Mesenchymal stem cell (in vitro differentiated cells and primary cell): Measurements from ENCODE around the gene G6PC2.

Experiments
- DNase-seq: peaks from one replicate; pipeline ENCODE4 v3.0.0-alpha.2; 2013
- H2AFZ ChIP-seq: one replicate; pipeline ENCODE4 v1.6.1; 2013; ENCODE audit warnings: low read depth, mild to moderate bottlenecking, control low read depth, inconsistent platforms, low read length, moderate library complexity
- H2AK5ac ChIP-seq: 2 replicates; pipeline ENCODE4 v1.6.1; 2013; ENCODE audit warnings: low read length, moderate library complexity, mild to moderate bottlenecking, inconsistent platforms; ENCODE audit not compliant: severe bottlenecking
- H2BK120ac ChIP-seq: one replicate; pipeline ENCODE4 v1.6.1; 2013; ENCODE audit warnings: low read depth, mild to moderate bottlenecking, inconsistent platforms, low read length, moderate library complexity
- H2BK12ac ChIP-seq, 2 experiments: one replicate each; pipeline ENCODE4 v1.6.1; 2013; ENCODE audit warnings: inconsistent platforms in 2 of 2, low read length in 2 of 2, mild to moderate bottlenecking in 2 of 2, moderate library complexity in 2 of 2, control low read depth in 1 of 2
- H2BK15ac ChIP-seq: one replicate; pipeline ENCODE4 v1.6.1; 2013; ENCODE audit warnings: mild to moderate bottlenecking, low read depth, inconsistent platforms; ENCODE audit not compliant: poor library complexity, severe bottlenecking
- H2BK5ac ChIP-seq: 2 replicates; pipeline ENCODE4 v1.6.1; 2013; ENCODE audit warnings: low read depth, mild to moderate bottlenecking, low read length, control low read depth, inconsistent platforms; ENCODE audit not compliant: poor library complexity, severe bottlenecking
- H3K14ac ChIP-seq, 2 experiments: one replicate each; pipeline ENCODE4 v1.6.1; 2013; ENCODE audit warnings: inconsistent platforms in 2 of 2, low read length in 2 of 2, control low read depth in 1 of 2, mild to moderate bottlenecking in 1 of 2, moderate library complexity in 1 of 2
- H3K18ac ChIP-seq, 2 experiments: one replicate each; pipeline ENCODE4 v1.6.1; 2013; ENCODE audit warnings: inconsistent platforms in 2 of 2, low read length in 2 of 2, control low read depth in 1 of 2, low read depth in 1 of 2, mild to moderate bottlenecking in 1 of 2
- H3K23ac ChIP-seq, 2 experiments: one replicate each; pipeline ENCODE4 v1.6.1; 2013; ENCODE audit warnings: inconsistent platforms in 2 of 2, low read length in 2 of 2, mild to moderate bottlenecking in 2 of 2, moderate library complexity in 2 of 2, control low read depth in 1 of 2
- H3K27ac ChIP-seq: 2 replicates; pipeline ENCODE4 v1.5.1; 2013; ENCODE audit warnings: mild to moderate bottlenecking, moderate library complexity, low read length, control low read depth, inconsistent platforms; ENCODE audit not compliant: poor library complexity, severe bottlenecking
- H3K27me3 ChIP-seq, 2 experiments: 2 replicates each; pipeline versions ENCODE4 v1.6.1 to v1.7.0; 2013; ENCODE audit warnings: low read length in 2 of 2, mild to moderate bottlenecking in 2 of 2, moderate library complexity in 2 of 2, control low read depth in 1 of 2, inconsistent platforms in 1 of 2; ENCODE audit not compliant: control insufficient read depth in 1 of 2, insufficient read depth in 1 of 2
- H3K36me3 ChIP-seq, 2 experiments: 2 replicates each; pipeline versions ENCODE4 v1.6.1 to v1.7.0; 2013; ENCODE audit warnings: low read length in 2 of 2, control low read depth in 1 of 2, inconsistent platforms in 1 of 2, low read depth in 1 of 2, mild to moderate bottlenecking in 1 of 2; ENCODE audit not compliant: insufficient read depth in 2 of 2, control insufficient read depth in 1 of 2
- H3K4ac ChIP-seq, 2 experiments: one replicate each; pipeline ENCODE4 v1.6.1; 2013; ENCODE audit warnings: inconsistent platforms in 2 of 2, low read length in 2 of 2, mild to moderate bottlenecking in 2 of 2, moderate library complexity in 2 of 2, control low read depth in 1 of 2, low read depth in 1 of 2
- H3K4me1 ChIP-seq: 2 replicates; pipeline ENCODE4 v1.6.1; 2013; ENCODE audit warnings: low read depth, low read length, control low read depth; ENCODE audit not compliant: control insufficient read depth, insufficient read depth
- H3K4me2 ChIP-seq: 2 replicates; pipeline ENCODE4 v1.6.1; 2013; ENCODE audit warnings: low read length, mild to moderate bottlenecking, inconsistent platforms; ENCODE audit not compliant: poor library complexity, severe bottlenecking
- H3K4me3 ChIP-seq, 2 experiments: 2 replicates each; pipeline versions ENCODE4 v1.5.1 to v1.7.0; 2013; ENCODE audit warnings: low read length in 2 of 2, mild to moderate bottlenecking in 2 of 2, control low read depth in 1 of 2, low read depth in 1 of 2; ENCODE audit not compliant: insufficient read depth in 1 of 2
- H3K79me1 ChIP-seq: replicated peaks from 2 replicates; pipeline ENCODE4 v1.6.1; 2013; ENCODE audit warnings: mild to moderate bottlenecking, control low read depth, low read length, inconsistent platforms; ENCODE audit not compliant: poor library complexity, severe bottlenecking
- H3K9ac ChIP-seq: 2 replicates; pipeline ENCODE4 v1.7.0; 2013; ENCODE audit warnings: mild to moderate bottlenecking, low read length, moderate library complexity
- H3K9me3 ChIP-seq: 2 replicates; pipeline ENCODE4 v1.7.0; 2013; ENCODE audit warnings: mild to moderate bottlenecking, low read length; ENCODE audit not compliant: control insufficient read depth
- H4K8ac ChIP-seq: one replicate; pipeline ENCODE4 v1.6.1; 2013; ENCODE audit warnings: inconsistent platforms, mild to moderate bottlenecking, low read length, moderate library complexity
- H4K91ac ChIP-seq: one replicate; pipeline ENCODE4 v1.6.1; 2013; ENCODE audit warnings: mild to moderate bottlenecking, low read length, inconsistent platforms
- WGBS: methylation state at CpG from one replicate; pipeline ENCODE4 v1.1.7; 2013; ENCODE audit warnings: mixed read lengths; 5-methylcytosine and 5-hydroxymethylcytosine counted together

G6PC2 gene

GRCh38 chr2:168910330-168910729 lies 9.2 kb downstream of the G6PC2 start:
- Histone ChIP-seq H3K27ac (no peak overlapping the region), H3K4me1 (peaks cover 2% of the 10 kb centered on the region), H3K9me3 (no peaks in the 10 kb centered on the region), H3K4me3 (no peak overlapping the region), H3K4ac (no peak overlapping the region), H2AFZ (no peak overlapping the region), H3K79me1 (no peaks in the 10 kb centered on the region), H3K14ac (no peak overlapping the region), H3K23ac (no peak overlapping the region), H2AK5ac (no peak overlapping the region), H2BK120ac (no peak overlapping the region), H3K9ac (no peak overlapping the region), H3K27me3 (peaks cover 12 to 46% of the 10 kb centered on the region in 2 experiments), H4K8ac (no peak overlapping the region), H2BK12ac (no peak overlapping the region), H4K91ac (no peak overlapping the region), H2BK5ac (no peak overlapping the region), H3K36me3 (no peaks in the 10 kb centered on the region), H3K18ac (no peak overlapping the region), H2BK15ac (no peak overlapping the region), H3K4me2 (no peak overlapping the region)
- 67% methylated on average over 2 of the region's 5 CpGs for WGBS
- DNase-seq, result no peak

GRCh38 chr2:168912466-168912865 lies 11.4 kb downstream of the G6PC2 start:
- Histone ChIP-seq H2BK120ac (no peak overlapping the region), H3K4me2 (no peak overlapping the region), H3K14ac (no peak overlapping the region), H2BK5ac (no peak overlapping the region), H2BK12ac (no peak overlapping the region), H3K4me1 (peaks cover 2% of the 10 kb centered on the region), H4K91ac (no peak overlapping the region), H2AFZ (no peak overlapping the region), H3K27me3 (peaks cover 12 to 36% of the 10 kb centered on the region in 2 experiments), H3K79me1 (no peaks in the 10 kb centered on the region), H3K36me3 (no peaks in the 10 kb centered on the region), H4K8ac (no peak overlapping the region), H3K18ac (no peak overlapping the region), H2AK5ac (no peak overlapping the region), H3K4me3 (peak overlapping the region in 1 of 2 experiments; percentile 73), H3K9ac (peak overlapping the region; percentile 56), H3K23ac (no peak overlapping the region), H2BK15ac (no peak overlapping the region), H3K4ac (no peak overlapping the region), H3K27ac (no peak overlapping the region), H3K9me3 (no peaks in the 10 kb centered on the region)
- no peak for DNase-seq
- 90% methylated on average over 4 of the region's 6 CpGs for WGBS

- peak; percentile 16 for DNase-seq
- Histone ChIP-seq H4K91ac (peak overlapping the region; percentile 59), H3K9me3 (no peaks in the 10 kb centered on the region), H3K9ac (peak overlapping the region; percentile 56), H2BK5ac (no peak overlapping the region), H2BK15ac (no peak overlapping the region), H3K4ac (no peak overlapping the region), H3K18ac (peak overlapping the region in 1 of 2 experiments; percentile 21), H2BK120ac (no peak overlapping the region), H3K23ac (no peak overlapping the region), H3K14ac (no peak overlapping the region), H3K4me1 (peaks cover 2% of the 10 kb centered on the region), H4K8ac (no peak overlapping the region), H3K36me3 (no peaks in the 10 kb centered on the region), H3K4me3 (peak overlapping the region; percentile 40 to 73), H3K27ac (no peak overlapping the region), H3K79me1 (no peaks in the 10 kb centered on the region), H2BK12ac (no peak overlapping the region), H3K27me3 (peaks cover 12 to 31% of the 10 kb centered on the region in 2 experiments), H2AK5ac (no peak overlapping the region), H3K4me2 (peak overlapping the region; percentile 76), H2AFZ (no peak overlapping the region)
- WGBS, result 24% methylated on average over 18 of the region's 21 CpGs
Observed at GRCh38 chr2:168912901-168913369, 11.8 kb downstream of the G6PC2 start.

GRCh38 chr2:168913495-168913894 lies 12.4 kb downstream of the G6PC2 start:
- Histone ChIP-seq H3K4ac (no peak overlapping the region), H3K4me2 (no peak overlapping the region), H3K36me3 (no peaks in the 10 kb centered on the region), H4K8ac (no peak overlapping the region), H4K91ac (no peak overlapping the region), H3K14ac (no peak overlapping the region), H3K79me1 (no peaks in the 10 kb centered on the region), H2BK120ac (no peak overlapping the region), H2AFZ (no peak overlapping the region), H3K18ac (no peak overlapping the region), H2BK12ac (no peak overlapping the region), H3K23ac (no peak overlapping the region), H3K9ac (no peak overlapping the region), H3K4me1 (peaks cover 2% of the 10 kb centered on the region), H2AK5ac (no peak overlapping the region), H3K9me3 (no peaks in the 10 kb centered on the region), H3K4me3 (no peak overlapping the region), H3K27me3 (peaks cover 12 to 28% of the 10 kb centered on the region in 2 experiments), H2BK15ac (no peak overlapping the region), H2BK5ac (no peak overlapping the region), H3K27ac (no peak overlapping the region)
- DNase-seq, result no peak
- WGBS, result 93% methylated on average over 4 of the region's 4 CpGs
